ENCODE results near the gene C7orf33. TPM values are rescaled to one million over a fixed set of nuclear protein-coding genes. Genes with fewer than 3 reads are reported as not detected.

The C7orf33 gene
- total RNA-seq, 1 donor from 2014 or later = not detected

DNA sequence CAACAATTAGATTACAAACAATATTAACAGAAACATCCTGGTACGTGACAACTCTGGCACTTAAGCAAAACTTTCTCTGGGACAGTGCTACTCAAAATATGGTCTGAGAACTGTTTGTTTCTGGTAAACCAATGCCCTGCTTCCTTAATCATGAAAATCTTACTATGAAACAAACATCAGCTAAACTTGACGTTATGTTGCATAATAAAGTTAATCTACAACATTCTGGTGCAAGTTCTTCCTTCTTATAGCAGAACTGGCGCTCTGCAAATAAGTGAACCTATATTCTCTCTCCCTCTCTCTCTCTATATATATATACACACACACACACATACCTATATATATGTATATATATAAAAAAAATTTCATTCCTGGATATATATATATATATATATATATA is 7.8 kb downstream of the C7orf33 start:
- H3K27me3 ChIP-seq (ENCODE audit: control insufficient read depth, insufficient read depth, low read length) = no peaks in the 10 kb centered on the region
- H3K4me3 ChIP-seq (ENCODE audit: low read depth, low read length) = no peak overlapping the region
- H3K36me3 ChIP-seq (ENCODE audit: control insufficient read depth, insufficient read depth, low read length) = no peaks in the 10 kb centered on the region
- DNase-seq (ENCODE audit: low read depth) (no peak), FAIRE-seq (no peak)
- TF ChIP-seq, protein P1, sequence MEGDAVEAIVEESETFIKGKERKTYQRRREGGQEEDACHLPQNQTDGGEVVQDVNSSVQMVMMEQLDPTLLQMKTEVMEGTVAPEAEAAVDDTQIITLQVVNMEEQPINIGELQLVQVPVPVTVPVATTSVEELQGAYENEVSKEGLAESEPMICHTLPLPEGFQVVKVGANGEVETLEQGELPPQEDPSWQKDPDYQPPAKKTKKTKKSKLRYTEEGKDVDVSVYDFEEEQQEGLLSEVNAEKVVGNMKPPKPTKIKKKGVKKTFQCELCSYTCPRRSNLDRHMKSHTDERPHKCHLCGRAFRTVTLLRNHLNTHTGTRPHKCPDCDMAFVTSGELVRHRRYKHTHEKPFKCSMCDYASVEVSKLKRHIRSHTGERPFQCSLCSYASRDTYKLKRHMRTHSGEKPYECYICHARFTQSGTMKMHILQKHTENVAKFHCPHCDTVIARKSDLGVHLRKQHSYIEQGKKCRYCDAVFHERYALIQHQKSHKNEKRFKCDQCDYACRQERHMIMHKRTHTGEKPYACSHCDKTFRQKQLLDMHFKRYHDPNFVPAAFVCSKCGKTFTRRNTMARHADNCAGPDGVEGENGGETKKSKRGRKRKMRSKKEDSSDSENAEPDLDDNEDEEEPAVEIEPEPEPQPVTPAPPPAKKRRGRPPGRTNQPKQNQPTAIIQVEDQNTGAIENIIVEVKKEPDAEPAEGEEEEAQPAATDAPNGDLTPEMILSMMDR (IDR thresholded peaks at IDR 0.05; ENCODE audit: insufficient read depth, low read length, severe bottlenecking) = no peak

DNA sequence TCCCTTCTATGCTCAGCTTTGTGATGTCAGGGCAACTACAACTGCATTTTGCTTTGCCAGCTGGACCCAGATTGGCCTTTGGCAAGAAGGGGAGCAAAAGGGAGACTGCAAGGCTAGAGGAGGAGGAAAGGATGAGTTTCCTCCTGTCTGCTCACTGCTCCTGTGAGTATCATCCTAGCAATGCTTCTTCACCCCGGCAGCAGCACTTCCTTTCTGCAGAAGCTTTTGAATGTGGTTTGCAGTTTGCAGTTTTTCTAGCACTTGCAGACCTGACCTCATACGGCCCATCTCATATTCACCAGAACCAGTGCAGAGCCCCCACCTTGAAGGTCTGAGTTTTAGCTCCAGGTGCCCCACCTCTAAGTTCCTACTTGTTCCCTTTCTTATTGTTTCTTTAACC is 14.8 kb downstream of the C7orf33 start:
- no peak for DNase-seq (ENCODE audit: low read depth)
- Histone ChIP-seq H3K27me3 (ENCODE audit: control insufficient read depth, insufficient read depth, low read length) (no peaks in the 10 kb centered on the region), H3K36me3 (ENCODE audit: control insufficient read depth, insufficient read depth, low read length) (no peaks in the 10 kb centered on the region), H3K4me3 (ENCODE audit: low read depth, low read length) (no peak overlapping the region)
- FAIRE-seq = no peak
- TF ChIP-seq, protein P1 (IDR thresholded peaks at IDR 0.05; ENCODE audit: insufficient read depth, low read length, severe bottlenecking) = no peak

DNA sequence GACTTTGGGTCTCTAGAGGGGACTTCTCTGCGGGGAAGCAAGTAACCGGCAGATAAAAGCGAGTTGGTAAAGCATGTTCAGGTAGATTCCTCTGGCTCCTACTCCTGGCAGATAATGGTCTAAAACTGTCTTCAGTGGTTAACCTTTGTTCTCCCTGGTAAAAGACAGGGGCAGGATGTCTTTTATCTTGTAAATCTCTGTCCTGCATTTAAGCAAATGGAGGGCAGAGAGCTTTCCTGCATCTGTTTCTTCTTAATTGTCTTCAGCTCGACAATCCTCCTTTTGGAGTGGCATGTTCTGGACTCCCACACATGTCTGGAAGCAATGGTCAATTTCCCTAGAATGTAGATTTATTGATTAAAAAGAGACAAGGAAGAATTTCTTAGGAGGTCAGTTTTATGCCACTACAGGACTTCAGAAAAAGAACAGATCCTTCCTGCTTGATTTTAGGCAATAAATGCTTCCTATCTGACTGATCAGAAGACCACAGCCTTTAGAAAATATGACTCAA is 16.6 kb downstream of the C7orf33 start:
- DNase-seq (ENCODE audit: low read depth) (no peak), FAIRE-seq (no peak)
- Histone ChIP-seq H3K36me3 (ENCODE audit: control insufficient read depth, insufficient read depth, low read length) (no peaks in the 10 kb centered on the region), H3K27me3 (ENCODE audit: control insufficient read depth, insufficient read depth, low read length) (no peaks in the 10 kb centered on the region), H3K4me3 (ENCODE audit: low read depth, low read length) (no peak overlapping the region)
- TF ChIP-seq, protein P1 (IDR thresholded peaks at IDR 0.05; ENCODE audit: insufficient read depth, low read length, severe bottlenecking) = no peak

DNA sequence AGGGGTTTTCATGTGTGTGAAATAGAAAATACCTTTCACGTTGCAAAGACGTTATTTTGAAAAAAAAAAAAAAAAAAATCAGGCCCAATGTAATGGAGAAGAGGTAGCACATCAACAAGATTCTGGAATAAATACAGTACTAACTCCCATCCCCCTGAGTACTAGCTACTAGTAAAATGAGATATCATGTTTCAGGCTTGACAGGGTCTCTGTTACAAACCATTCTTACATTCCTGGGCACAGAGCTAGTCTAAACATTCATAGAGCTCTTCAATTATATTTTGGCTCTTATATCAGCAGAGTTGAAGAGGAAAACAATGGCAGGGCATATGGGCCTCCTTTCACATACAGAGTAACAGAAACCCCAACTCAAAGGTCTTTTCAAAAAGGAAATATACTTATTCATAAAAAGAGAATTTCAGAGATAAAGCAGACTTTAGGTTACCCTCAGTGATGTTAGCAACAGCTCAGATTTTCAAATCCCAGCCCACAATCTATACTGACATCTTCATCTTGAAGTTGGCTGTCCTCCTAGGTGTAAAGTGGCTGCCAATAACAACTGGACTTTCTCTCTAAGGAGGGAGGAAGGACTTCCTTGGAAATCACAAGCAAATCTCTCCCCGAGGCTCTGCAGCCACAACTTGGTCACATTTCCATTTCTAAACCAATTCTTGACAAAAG is 18.6 kb downstream of the C7orf33 start:
- Histone ChIP-seq H3K4me3 (ENCODE audit: low read depth, low read length) (no peak overlapping the region), H3K36me3 (ENCODE audit: control insufficient read depth, insufficient read depth, low read length) (no peaks in the 10 kb centered on the region), H3K27me3 (ENCODE audit: control insufficient read depth, insufficient read depth, low read length) (no peaks in the 10 kb centered on the region)
- TF ChIP-seq, protein P1 (IDR thresholded peaks at IDR 0.05; ENCODE audit: insufficient read depth, low read length, severe bottlenecking) = no peak
- DNase-seq (ENCODE audit: low read depth) (no peak), FAIRE-seq (no peak)

DNA sequence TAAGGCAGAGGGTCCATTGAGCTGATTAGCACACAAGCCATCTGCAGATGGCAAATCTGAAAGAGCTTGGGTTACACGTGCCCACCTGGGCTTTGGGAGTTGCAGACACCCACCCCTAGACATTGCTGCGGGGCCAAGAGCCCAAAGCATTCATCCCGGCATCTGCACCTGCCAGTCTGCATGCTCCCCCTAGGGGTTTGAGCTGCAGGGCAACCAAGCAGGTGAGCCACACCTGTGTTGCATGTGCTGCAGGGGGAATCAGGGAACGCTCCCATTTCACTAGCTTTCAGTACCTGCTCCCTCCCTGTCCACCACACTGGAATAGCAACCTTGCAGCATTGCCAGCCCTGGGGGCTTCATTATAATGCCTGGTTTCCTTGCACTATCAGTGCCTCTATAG is 21.1 kb downstream of the C7orf33 start:
- TF ChIP-seq, protein P1 (IDR thresholded peaks at IDR 0.05; ENCODE audit: insufficient read depth, low read length, severe bottlenecking) = no peak
- Histone ChIP-seq H3K27me3 (ENCODE audit: control insufficient read depth, insufficient read depth, low read length) (no peaks in the 10 kb centered on the region), H3K4me3 (ENCODE audit: low read depth, low read length) (no peak overlapping the region), H3K36me3 (ENCODE audit: control insufficient read depth, insufficient read depth, low read length) (no peaks in the 10 kb centered on the region)
- DNase-seq (ENCODE audit: low read depth) (no peak), FAIRE-seq (peak; percentile 68)

All from bronchial epithelial cell (primary cell).